HG02763 (cell line): ENCODE results near the gene AGBL4.
"Not testable (repeated sequence)": the region's sequence is repeated elsewhere in the genome, so short reads cannot be mapped to it uniquely, and the experiment has no call there.

ENCODE experiments used
- ATAC-seq: cut with Tn5 transposase; IDR thresholded peaks from one replicate; pipeline ENCODE4 v1.9.1; 2021; ENCODE audit warnings: mild to moderate bottlenecking, moderate library complexity; ENCODE audit not compliant: unreplicated experiment

Gene AGBL4

DNA sequence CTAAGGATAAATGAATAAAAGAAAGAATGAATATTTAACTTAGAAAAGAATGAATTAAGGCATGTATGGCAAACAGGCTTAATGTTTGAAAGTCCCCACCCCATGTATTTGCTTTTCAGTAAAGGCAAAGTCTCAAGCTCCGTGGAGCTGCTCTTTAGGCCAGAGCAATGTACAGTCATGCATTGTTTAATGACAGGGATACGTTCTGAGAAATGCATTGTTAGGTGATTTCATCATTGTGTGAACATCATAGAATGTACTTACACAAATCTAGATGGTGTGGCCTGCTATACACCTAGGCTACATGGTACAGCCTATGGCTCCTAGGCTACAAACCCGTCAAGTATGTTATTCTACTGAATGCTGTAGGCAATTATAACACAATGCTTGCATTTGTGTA, 1500.2 kb downstream of the AGBL4 start:
- ATAC-seq: no peak

- ATAC-seq: not testable (repeated sequence)
These were observed 1503.9 kb downstream of the AGBL4 start for GRCh38 chr1:48519896-48520295.

DNA sequence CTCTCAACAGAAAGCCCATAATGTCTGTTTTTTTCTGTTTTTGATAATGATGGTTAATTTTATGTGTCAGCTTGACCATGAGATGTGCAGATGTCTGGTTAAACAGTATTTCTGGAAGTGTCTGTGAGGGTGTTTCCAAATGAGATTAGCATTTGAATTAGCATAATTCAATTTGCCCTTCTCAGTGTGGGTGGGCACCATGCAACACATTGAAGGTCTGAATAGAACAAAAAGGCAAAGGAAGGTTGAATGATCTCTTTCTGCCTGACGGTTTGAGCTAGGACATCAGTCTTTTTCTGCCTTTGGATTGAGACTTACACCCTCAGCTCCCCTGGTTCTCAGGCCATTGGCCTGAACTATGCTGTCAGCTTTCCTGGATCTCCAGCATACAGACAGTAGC, 1516.9 kb downstream of the AGBL4 start:
- no peak for ATAC-seq

DNA sequence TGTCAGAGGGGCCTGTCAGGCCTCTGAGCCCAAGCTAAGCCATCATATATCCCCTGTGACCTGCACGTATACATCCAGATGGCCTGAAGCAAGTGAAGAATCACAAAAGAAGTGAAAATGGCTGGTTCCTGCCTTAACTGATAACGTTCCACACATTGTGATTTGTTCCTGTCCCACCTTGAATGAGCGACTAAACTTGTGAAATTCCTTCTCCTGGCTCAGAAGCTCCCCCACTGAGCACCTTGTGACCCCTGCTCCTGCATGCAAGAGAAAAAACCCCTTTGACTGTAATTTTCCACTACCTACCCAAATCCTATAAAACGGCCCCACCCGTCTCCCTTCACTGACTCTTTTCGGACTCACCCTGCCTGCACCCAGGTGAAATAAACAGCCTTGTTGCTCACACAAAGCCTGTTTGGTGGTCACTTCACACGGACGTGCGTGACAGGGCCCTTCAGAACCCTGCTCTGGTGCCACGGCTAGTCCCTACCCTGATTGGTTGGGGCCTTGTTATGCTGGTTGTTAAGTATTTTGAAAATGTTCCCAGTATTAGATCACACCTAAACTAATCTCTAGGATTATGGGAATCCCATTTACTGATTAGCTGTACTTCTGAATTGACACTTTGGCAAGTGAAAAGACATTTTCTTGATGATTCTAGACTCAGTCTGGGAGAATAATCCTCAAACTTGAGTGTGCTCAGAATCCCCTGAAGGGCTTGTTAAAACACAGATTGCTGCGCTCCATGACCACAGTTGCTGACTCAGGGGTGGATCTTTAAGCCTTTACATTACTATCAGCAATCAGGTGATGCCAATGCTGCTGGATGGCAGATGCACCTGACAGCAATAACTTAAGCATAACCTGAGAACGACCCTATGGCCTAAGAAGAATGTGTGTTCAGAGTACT, 1523.0 kb downstream of the AGBL4 start:
- no peak for ATAC-seq

- no peak for ATAC-seq
These were observed 1524.5 kb downstream of the AGBL4 start for GRCh38 chr1:48499211-48499735.

- ATAC-seq: no peak
These were observed 1525.5 kb downstream of the AGBL4 start for GRCh38 chr1:48498096-48498791.

GRCh38 chr1:48495911-48496310, 1527.8 kb downstream of the AGBL4 start:
- ATAC-seq: no peak

- no peak for ATAC-seq
These were observed 1528.6 kb downstream of the AGBL4 start for GRCh38 chr1:48495166-48495565.

GRCh38 chr1:48493970-48494769, 1529.6 kb downstream of the AGBL4 start:
- ATAC-seq: no peak

GRCh38 chr1:48493041-48493440, 1530.7 kb downstream of the AGBL4 start:
- ATAC-seq: no peak

- no peak for ATAC-seq
These were observed 1531.4 kb downstream of the AGBL4 start for GRCh38 chr1:48492392-48492791.

DNA sequence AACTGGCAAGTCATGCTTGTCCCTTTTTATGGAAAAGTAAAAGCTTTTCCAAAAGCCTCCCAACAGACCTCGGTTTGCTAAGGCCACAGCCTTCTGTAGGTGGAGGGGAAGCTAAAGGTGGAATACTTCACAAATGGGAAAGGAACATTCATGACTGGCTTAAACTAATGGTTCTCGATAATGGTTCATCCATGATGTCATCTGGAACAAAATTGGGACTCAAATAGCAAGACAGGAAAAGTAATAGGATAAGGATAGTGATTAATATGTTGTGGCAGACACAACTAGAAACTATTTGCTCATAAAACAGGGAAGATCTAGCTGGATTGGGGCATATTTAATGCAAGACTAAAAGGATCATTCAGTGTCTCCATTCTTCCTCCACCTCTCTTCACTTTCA, 1535.0 kb downstream of the AGBL4 start:
- ATAC-seq: no peak
